ENCODE measurements around the gene ADAMTS16. TPM values are rescaled to one million over a fixed set of nuclear protein-coding genes. Genes with fewer than 3 reads are reported as not detected.
A peak's percentile ranks its signal among the peaks of the same experiment; 100 is the strongest.

The ADAMTS16 gene
- total and polyA plus RNA-seq, 5 experiments from 2014 or later = not detected

GRCh38 chr5:5270958-5271785, 131.0 kb downstream of the ADAMTS16 start:
- ATAC-seq (no peak), DNase-seq (no peak)
- no peak overlapping the region for H3K4me3 Mint-ChIP-seq
- H3K9me3 Mint-ChIP-seq = peaks cover 0 to 12% (median 0%) of the 10 kb centered on the region in 9 donors
- H3K4me1 Mint-ChIP-seq = peaks cover 0 to 3% (median 0%) of the 10 kb centered on the region in 4 donors
- H3K27me3 Mint-ChIP-seq = peaks cover 1 to 28% (median 5%) of the 10 kb centered on the region in 5 donors
- H3K27ac Mint-ChIP-seq = no peak overlapping the region
- H3K36me3 Mint-ChIP-seq = no peaks in the 10 kb centered on the region
- POLR2A ChIA-PET = no interaction called here

GRCh38 chr5:5271786-5272321, 131.7 kb downstream of the ADAMTS16 start:
- no peak for ATAC-seq

GRCh38 chr5:5273398-5273797, 133.3 kb downstream of the ADAMTS16 start:
- peaks cover 1 to 31% (median 8%) of the 10 kb centered on the region in 5 donors for H3K27me3 Mint-ChIP-seq
- H3K36me3 Mint-ChIP-seq = no peaks in the 10 kb centered on the region
- H3K4me3 Mint-ChIP-seq = no peak overlapping the region
- DNase-seq = no peak
- H3K27ac Mint-ChIP-seq = no peak overlapping the region
- peaks cover 0 to under 1% (median 0%) of the 10 kb centered on the region in 4 donors for H3K4me1 Mint-ChIP-seq
- POLR2A ChIA-PET = no interaction called here
- H3K9me3 Mint-ChIP-seq = peaks cover 0 to 4% (median 0%) of the 10 kb centered on the region in 9 donors
- no peak for ATAC-seq

More at GRCh38 chr5:5271786-5272321, 131.7 kb downstream of the ADAMTS16 start:
- DNase-seq = no peak
- Mint-ChIP-seq H3K4me3 (no peak overlapping the region), H3K4me1 (peaks cover 0 to 3% (median 0%) of the 10 kb centered on the region in 4 donors), H3K27ac (no peak overlapping the region), H3K9me3 (peaks cover 0 to 12% (median 0%) of the 10 kb centered on the region in 9 donors), H3K27me3 (peaks cover 1 to 30% (median 8%) of the 10 kb centered on the region in 5 donors), H3K36me3 (no peaks in the 10 kb centered on the region)
- POLR2A ChIA-PET = no interaction called here

- Mint-ChIP-seq H3K9me3 (peaks cover 0 to 1% (median 0%) of the 10 kb centered on the region in 9 donors), H3K4me3 (no peak overlapping the region), H3K27me3 (peaks cover 1 to 27% (median 8%) of the 10 kb centered on the region in 5 donors), H3K36me3 (no peaks in the 10 kb centered on the region), H3K27ac (no peak overlapping the region), H3K4me1 (no peaks in the 10 kb centered on the region)
- POLR2A ChIA-PET = no interaction called here
- no peak for ATAC-seq
- no peak for DNase-seq
Measured at GRCh38 chr5:5273976-5274375, 133.8 kb downstream of the ADAMTS16 start.

DNA sequence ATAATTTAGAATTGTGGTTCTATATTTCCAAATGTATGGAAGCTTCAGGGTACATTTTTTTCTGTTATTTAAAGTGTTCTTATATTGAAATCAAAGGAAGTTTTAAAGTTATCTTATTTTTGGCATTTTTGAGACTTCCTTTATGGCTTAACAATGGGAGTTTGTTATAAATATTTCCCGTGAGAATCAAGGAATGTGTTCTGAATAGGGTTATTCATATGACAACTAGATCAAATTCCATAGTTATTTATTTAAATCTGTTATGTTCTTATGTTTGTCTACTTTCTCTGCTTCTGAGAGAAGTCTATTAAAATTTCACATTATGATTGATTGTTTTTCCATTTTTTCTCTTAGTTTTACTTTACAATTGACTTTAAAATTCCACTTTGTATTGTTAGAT, 135.1 kb downstream of the ADAMTS16 start:
- no peak for DNase-seq
- no peaks in the 10 kb centered on the region for H3K4me1 Mint-ChIP-seq
- no peak overlapping the region for H3K4me3 Mint-ChIP-seq
- H3K9me3 Mint-ChIP-seq = peaks cover 0 to 4% (median 0%) of the 10 kb centered on the region in 9 donors
- no peaks in the 10 kb centered on the region for H3K36me3 Mint-ChIP-seq
- POLR2A ChIA-PET = no interaction called here
- no peak overlapping the region for H3K27ac Mint-ChIP-seq
- ATAC-seq = no peak
- H3K27me3 Mint-ChIP-seq = peaks cover 1 to 19% (median 8%) of the 10 kb centered on the region in 5 donors

GRCh38 chr5:5276430-5276829, 136.3 kb downstream of the ADAMTS16 start:
- POLR2A ChIA-PET = no interaction called here
- ATAC-seq (no peak), DNase-seq (no peak)
- H3K36me3 Mint-ChIP-seq = no peaks in the 10 kb centered on the region
- H3K4me3 Mint-ChIP-seq = no peak overlapping the region
- no peaks in the 10 kb centered on the region for H3K4me1 Mint-ChIP-seq
- H3K9me3 Mint-ChIP-seq = peaks cover 0 to 4% (median 0%) of the 10 kb centered on the region in 9 donors
- H3K27me3 Mint-ChIP-seq = peaks cover 1 to 17% (median 6%) of the 10 kb centered on the region in 5 donors
- H3K27ac Mint-ChIP-seq = no peak overlapping the region

GRCh38 chr5:5276951-5277517, 136.9 kb downstream of the ADAMTS16 start:
- POLR2A ChIA-PET = no interaction called here
- Mint-ChIP-seq H3K4me1 (no peaks in the 10 kb centered on the region), H3K27me3 (peaks cover 1 to 12% (median 5%) of the 10 kb centered on the region in 5 donors)

DNA sequence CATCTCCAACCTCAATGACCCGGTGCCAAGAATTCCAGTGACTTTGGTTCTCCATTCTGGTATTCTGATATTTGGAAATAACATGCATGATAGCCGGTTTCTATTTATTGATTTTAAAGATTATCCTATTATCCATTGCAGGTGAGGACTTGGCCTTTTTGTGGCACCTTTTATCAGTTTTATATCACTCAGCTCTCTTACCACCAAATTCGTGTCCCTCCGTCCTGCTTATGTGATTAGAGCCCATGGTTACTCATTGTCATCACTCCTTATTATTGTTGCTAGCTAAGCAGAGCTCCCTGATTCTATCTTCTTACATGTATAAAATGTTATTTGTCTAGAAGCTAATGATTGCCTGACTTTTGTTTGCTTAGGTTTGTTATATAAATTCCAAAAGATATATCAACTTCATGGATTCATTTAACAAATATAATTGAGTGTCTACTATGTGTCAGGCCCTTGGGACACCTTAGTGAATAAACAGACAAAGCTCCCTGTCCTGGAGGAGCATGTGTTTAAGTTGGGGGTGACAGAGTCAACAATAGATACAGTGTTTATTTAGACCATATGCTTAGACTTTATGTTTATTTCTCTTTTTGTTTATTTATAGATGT, 138.2 kb downstream of the ADAMTS16 start:
- ATAC-seq = no peak
- POLR2A ChIA-PET = no interaction called here
- Mint-ChIP-seq H3K9me3 (peaks cover 0 to 11% (median 4%) of the 10 kb centered on the region in 9 donors), H3K4me1 (no peaks in the 10 kb centered on the region), H3K36me3 (no peaks in the 10 kb centered on the region), H3K27ac (no peak overlapping the region), H3K4me3 (no peak overlapping the region), H3K27me3 (peaks cover 1 to 12% (median 5%) of the 10 kb centered on the region in 5 donors)
- DNase-seq = no peak

More at GRCh38 chr5:5276951-5277517, 136.9 kb downstream of the ADAMTS16 start:
- no peaks in the 10 kb centered on the region for H3K36me3 Mint-ChIP-seq
- H3K9me3 Mint-ChIP-seq = peaks cover 0 to 7% (median 0%) of the 10 kb centered on the region in 9 donors
- DNase-seq (no peak), ATAC-seq (no peak)
- H3K27ac Mint-ChIP-seq = peak overlapping the region in 1 of 10 donors; percentile 67
- H3K4me3 Mint-ChIP-seq = no peak overlapping the region

- H3K4me1 Mint-ChIP-seq = no peaks in the 10 kb centered on the region
- POLR2A ChIA-PET = no interaction called here
- no peak overlapping the region for H3K4me3 Mint-ChIP-seq
- DNase-seq (no peak), ATAC-seq (no peak)
- peaks cover 1 to 12% (median 5%) of the 10 kb centered on the region in 5 donors for H3K27me3 Mint-ChIP-seq
- no peaks in the 10 kb centered on the region for H3K36me3 Mint-ChIP-seq
- H3K27ac Mint-ChIP-seq = no peak overlapping the region
- peaks cover 0 to 13% (median 4%) of the 10 kb centered on the region in 9 donors for H3K9me3 Mint-ChIP-seq
Measured at GRCh38 chr5:5278815-5279381, 138.8 kb downstream of the ADAMTS16 start.

DNA sequence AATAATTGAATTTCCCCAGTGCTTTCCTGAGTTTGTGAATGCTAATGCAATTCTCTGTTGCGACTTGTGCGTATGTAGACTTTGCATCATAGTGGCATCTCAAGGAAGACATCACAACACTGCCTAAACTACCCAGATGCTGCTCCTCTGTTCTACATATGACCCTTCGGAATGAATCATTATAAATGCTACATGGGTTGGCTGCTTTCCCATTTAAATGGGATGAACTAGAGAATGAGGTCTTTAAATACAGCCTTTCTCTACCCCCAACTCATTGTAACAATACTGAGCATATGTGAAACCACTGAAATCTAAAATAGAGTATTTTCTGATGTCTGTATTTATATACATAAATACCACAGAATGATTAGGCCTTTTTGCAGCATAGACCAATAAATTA, 145.8 kb downstream of the ADAMTS16 start:
- no peaks in the 10 kb centered on the region for H3K27me3 Mint-ChIP-seq
- H3K27ac Mint-ChIP-seq = no peak overlapping the region
- ATAC-seq (no peak), DNase-seq (no peak)
- peaks cover 0 to 58% (median 19%) of the 10 kb centered on the region in 9 donors for H3K9me3 Mint-ChIP-seq
- POLR2A ChIA-PET = no interaction called here
- H3K4me3 Mint-ChIP-seq = no peak overlapping the region
- no peaks in the 10 kb centered on the region for H3K4me1 Mint-ChIP-seq
- H3K36me3 Mint-ChIP-seq = peaks cover 0 to 31% (median 0%) of the 10 kb centered on the region in 3 donors

DNA sequence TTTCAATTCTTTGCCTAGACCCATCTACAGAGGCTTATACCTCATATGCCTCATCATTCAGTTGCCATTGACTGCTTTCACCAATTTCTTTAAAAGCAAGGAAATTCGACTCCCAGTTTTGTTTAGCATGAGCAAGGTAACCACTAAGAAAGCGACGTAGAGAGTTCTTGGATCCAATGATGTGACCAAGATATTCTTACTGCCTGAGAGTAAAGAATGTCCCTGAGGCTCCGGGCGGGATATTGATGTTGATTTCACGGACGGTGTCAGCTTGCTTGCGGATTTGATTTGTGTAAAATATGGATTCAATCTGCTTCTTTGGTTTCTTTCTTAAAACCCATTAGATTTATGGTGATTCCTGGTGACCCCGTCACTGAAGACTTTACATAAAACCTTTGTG, 147.3 kb downstream of the ADAMTS16 start:
- Mint-ChIP-seq H3K27ac (no peak overlapping the region), H3K4me1 (no peaks in the 10 kb centered on the region), H3K9me3 (peaks cover 0 to 60% (median 21%) of the 10 kb centered on the region in 9 donors), H3K27me3 (peaks cover 0 to under 1% (median 0%) of the 10 kb centered on the region in 5 donors), H3K4me3 (no peak overlapping the region), H3K36me3 (peaks cover 0 to 31% (median 0%) of the 10 kb centered on the region in 3 donors)
- no peak for DNase-seq
- POLR2A ChIA-PET = no interaction called here
- ATAC-seq = no peak

GRCh38 chr5:5288201-5288600, 148.1 kb downstream of the ADAMTS16 start:
- POLR2A ChIA-PET = no interaction called here
- Mint-ChIP-seq H3K4me1 (no peaks in the 10 kb centered on the region), H3K4me3 (no peak overlapping the region), H3K27me3 (peaks cover 0 to 6% (median 0%) of the 10 kb centered on the region in 5 donors), H3K9me3 (peaks cover 0 to 61% (median 18%) of the 10 kb centered on the region in 9 donors), H3K27ac (no peak overlapping the region), H3K36me3 (peaks cover 0 to 31% (median 0%) of the 10 kb centered on the region in 3 donors)
- ATAC-seq (no peak), DNase-seq (no peak)

Measured in naive thymus-derived CD8-positive, alpha-beta T cell (primary cell).